GM10248 (cell line): ENCODE data around the gene VIL1.

Experiments used
- CTCF ChIA-PET: fragments of 300-600 bp; sonication (Branson Sonifier 250); formaldehyde crosslinking; extraction: SDS; loops from one replicate; lab custom pipeline; 2021; ENCODE audit warnings: antibody characterized with exemption; lab: Yijun Ruan, JAX
- POLR2A ChIA-PET: fragments of 350-650 bp; sonication (Branson Sonifier 250); formaldehyde crosslinking; extraction: SDS; loops from one replicate; lab custom pipeline; 2020; ENCODE audit warnings: antibody characterized with exemption; lab: Yijun Ruan, JAX
- DNase-seq: peaks from one replicate; pipeline ENCODE4 v3.0.0; 2012; ENCODE audit errors: extremely low spot score
- CTCF ChIP-seq: IDR thresholded peaks from 2 replicates; pipeline ENCODE4 v1.5.1; 2012; ENCODE audit warnings: mild to moderate bottlenecking, low read depth; ENCODE audit errors: extremely low read depth, missing control alignments, control extremely low read depth

Gene VIL1

GRCh38 chr2:218387369-218388194, 31.3 kb upstream of the VIL1 start:
- POLR2A ChIA-PET: no interaction called here
- CTCF ChIA-PET: interaction anchor here (1.4 to 1.6 kb wide), 3 partner anchors 8 to 86 kb away, joined by 3 to 6 read pairs (median 3); no protein-coding TSS in a partner anchor
- TF ChIP-seq CTCF: no peak
- DNase-seq: no peak

GRCh38 chr2:218389333-218390150, 29.4 kb upstream of the VIL1 start:
- DNase-seq: no peak
- ChIA-PET POLR2A (no interaction called here), CTCF (interaction anchor here (1.2 to 1.4 kb wide), 4 partner anchors 20 to 905 kb away, joined by 3 to 5 read pairs (median 4); partner anchors contain the start of gene TMBIM1)
- TF ChIP-seq CTCF: no peak

- CTCF ChIA-PET: interaction anchor here (5.6 kb wide), 1 partner anchor 100 kb away, joined by 37 read pairs; the partner anchor contains the start of gene TMBIM1
- POLR2A ChIA-PET: no interaction called here
- no peak for DNase-seq
- TF ChIP-seq CTCF: no peak
Observed at GRCh38 chr2:218391202-218391601, 27.7 kb upstream of the VIL1 start.

GRCh38 chr2:218392459-218392858, 26.5 kb upstream of the VIL1 start:
- DNase-seq: no peak
- ChIA-PET POLR2A (no interaction called here), CTCF (interaction anchor here (1.1 to 6.4 kb wide), 9 partner anchors 9 to 455 kb away, joined by 3 to 59 read pairs (median 5); partner anchors contain the start of genes AAMP, CATIP, PNKD and TMBIM1)
- no peak for TF ChIP-seq CTCF

GRCh38 chr2:218392891-218393462, 25.9 kb upstream of the VIL1 start:
- CTCF ChIA-PET: interaction anchor here (1.0 to 6.4 kb wide), 11 partner anchors 9 to 505 kb away, joined by 3 to 59 read pairs (median 5); partner anchors contain the start of genes AAMP, CATIP, PNKD and TMBIM1
- no peak for DNase-seq
- TF ChIP-seq CTCF: no peak
- POLR2A ChIA-PET: interaction anchor here (0.7 kb wide), 1 partner anchor 21 kb away, joined by 3 read pairs; no protein-coding TSS in a partner anchor
